SK-N-SH (cell line): ENCODE data around the gene DYRK4. TPM values are rescaled to one million over a fixed set of nuclear protein-coding genes. Genes with fewer than 3 reads are reported as not detected.

ENCODE experiments used
- CTCF ChIA-PET: fragments of 300-600, 350-600 bp; formaldehyde crosslinking; extraction: SDS; loops from one replicate; lab custom pipeline; 2021; lab: Yijun Ruan, JAX
- POLR2A ChIA-PET: fragments of 350-600 bp; sonication (Branson Sonifier 250); formaldehyde crosslinking; extraction: SDS; loops from one replicate; lab custom pipeline; 2020; ENCODE audit warnings: antibody characterized with exemption, inconsistent platforms; lab: Yijun Ruan, JAX
- DNase-seq: peaks from one replicate; pipeline ENCODE4 v3.0.0; 2012
- H2AFZ ChIP-seq: fragments of 200-600 bp; sonication (generic); 2 replicates; pipeline ENCODE4 v1.8.1; 2016; ENCODE audit warnings: antibody characterized with exemption, mild to moderate bottlenecking, low read depth
- H3F3A ChIP-seq: fragments of 200-600 bp; sonication (generic); replicated peaks from 2 replicates; pipeline ENCODE3; 2016; ENCODE audit warnings: antibody characterized with exemption, mild to moderate bottlenecking; ENCODE audit not compliant: insufficient read depth
- H3K27ac ChIP-seq, 2 experiments: fragments of 200-500 bp in 1 of 2; fragments of 200-600 bp in 1 of 2; sonication (Bioruptor generic) in 1 of 2; sonication (generic), shearing (Covaris generic) in 1 of 2; 2 replicates each; pipeline versions ENCODE4 v1.5.1 to v1.6.1; 2014 to 2016; ENCODE audit warnings: low read depth in 2 of 2, inconsistent platforms in 1 of 2, low read length in 1 of 2, mild to moderate bottlenecking in 1 of 2, mixed read lengths in 1 of 2
- H3K27me3 ChIP-seq: fragments of 200-600 bp; sonication (generic), shearing (Covaris generic); 2 replicates; pipeline ENCODE4 v1.6.1; 2016; ENCODE audit warnings: mixed run types; ENCODE audit not compliant: insufficient read depth
- H3K36me3 ChIP-seq, 2 experiments: fragments of 200-500 bp in 1 of 2; fragments of 200-600 bp in 1 of 2; sonication (Bioruptor generic) in 1 of 2; sonication (generic) in 1 of 2; replicated peaks in 1 of 2; 2 replicates each; pipeline versions ENCODE3 to v1.5.1; 2014 to 2016; ENCODE audit warnings: low read length in 1 of 2, mild to moderate bottlenecking in 1 of 2; ENCODE audit not compliant: insufficient read depth in 2 of 2, control insufficient read depth in 1 of 2
- H3K4me1 ChIP-seq, 2 experiments: fragments of 200-500 bp in 1 of 2; fragments of 200-600 bp in 1 of 2; sonication (Bioruptor generic) in 1 of 2; sonication (generic), shearing (Covaris generic) in 1 of 2; 2 replicates each; pipeline versions ENCODE4 v1.5.1 to v1.6.1; 2014 to 2016; ENCODE audit warnings: low read depth in 1 of 2, low read length in 1 of 2, mixed run types in 1 of 2; ENCODE audit not compliant: insufficient read depth in 2 of 2, control insufficient read depth in 1 of 2
- H3K4me2 ChIP-seq: fragments of 200-600 bp; sonication (generic), shearing (Covaris generic); 2 replicates; pipeline ENCODE4 v1.6.1; 2017; ENCODE audit warnings: mixed run types
- H3K4me3 ChIP-seq, 2 experiments: fragments of 200-500 bp in 1 of 2; fragments of 200-600 bp in 1 of 2; sonication (Bioruptor generic) in 1 of 2; sonication (generic), shearing (Covaris generic) in 1 of 2; 2 replicates each; pipeline versions ENCODE4 v1.5.1 to v1.8.1; 2014 to 2016; ENCODE audit warnings: low read depth in 2 of 2, inconsistent platforms in 1 of 2, low read length in 1 of 2, mild to moderate bottlenecking in 1 of 2, mixed read lengths in 1 of 2, moderate library complexity in 1 of 2
- H3K79me2 ChIP-seq: fragments of 200-600 bp; sonication (generic); 2 replicates; pipeline ENCODE4 v1.8.1; 2017; ENCODE audit warnings: mild to moderate bottlenecking; ENCODE audit not compliant: insufficient read depth
- H3K9ac ChIP-seq: fragments of 200-600 bp; sonication (generic); 2 replicates; pipeline ENCODE4 v1.6.1; 2017; ENCODE audit warnings: mixed run types
- H3K9me2 ChIP-seq: fragments of 200-600 bp; sonication (generic); 2 replicates; pipeline ENCODE4 v1.6.1; 2017; ENCODE audit warnings: mixed run types
- H3K9me3 ChIP-seq: fragments of 200-600 bp; sonication (generic); 2 replicates; pipeline ENCODE4 v1.6.1; 2017; ENCODE audit warnings: mixed run types, mild to moderate bottlenecking, moderate library complexity
- H4K20me1 ChIP-seq: fragments of 200-600 bp; sonication (generic); 2 replicates; pipeline ENCODE4 v1.6.1; 2017; ENCODE audit warnings: mild to moderate bottlenecking, mixed run types; ENCODE audit not compliant: insufficient read depth
- CHD2 ChIP-seq: fragments of 150-350 bp; IDR thresholded peaks from 2 replicates; pipeline ENCODE4 v1.6.1; 2018; ENCODE audit warnings: low read length; ENCODE audit not compliant: partially characterized antibody
- EP300 ChIP-seq, 2 experiments: IDR thresholded peaks; 2 replicates each; pipeline versions ENCODE4 v1.4.0 to v1.6.1; 2012; ENCODE audit warnings: borderline replicate concordance in 1 of 2, low read depth in 1 of 2, low read length in 1 of 2
- EZH2phosphoT487 ChIP-seq: fragments of 200-600 bp; sonication (generic); IDR thresholded peaks from 2 replicates; pipeline ENCODE4 v1.6.1; 2017; ENCODE audit warnings: low read depth, mixed run types, mild to moderate bottlenecking, antibody characterized with exemption, moderate library complexity, borderline replicate concordance
- FOXJ3 ChIP-seq: sonication (generic); formaldehyde crosslinking; IDR thresholded peaks from 2 replicates; pipeline ENCODE4 v1.5.1; 2020; ENCODE audit warnings: mild to moderate bottlenecking, missing genetic modification reagents
- FOXM1 ChIP-seq: IDR thresholded peaks from 2 replicates; pipeline ENCODE4 v1.4.0; 2012; ENCODE audit warnings: low read depth, mild to moderate bottlenecking
- GATA2 ChIP-seq: sonication (generic); formaldehyde crosslinking; IDR thresholded peaks from 2 replicates; pipeline ENCODE4 v1.5.0; 2020; ENCODE audit warnings: mild to moderate bottlenecking, missing genetic modification reagents
- NFIC ChIP-seq: IDR thresholded peaks from 2 replicates; pipeline ENCODE4 v1.4.0; 2012; ENCODE audit warnings: borderline replicate concordance
- NRF1 ChIP-seq: IDR thresholded peaks from 2 replicates; pipeline ENCODE4 v1.6.1; 2012; ENCODE audit warnings: low read depth, mild to moderate bottlenecking, low read length
- RAD21 ChIP-seq: IDR thresholded peaks from 2 replicates; pipeline ENCODE4 v1.6.1; 2012; ENCODE audit warnings: mild to moderate bottlenecking, low read length
- RCOR1 ChIP-seq: fragments of 150-350 bp; IDR thresholded peaks from 2 replicates; pipeline ENCODE4 v1.6.1; 2017; ENCODE audit warnings: antibody characterized with exemption, low read length
- RFX5 ChIP-seq: IDR thresholded peaks from 2 replicates; pipeline ENCODE4 v1.6.1; 2012; ENCODE audit warnings: mild to moderate bottlenecking, improper control_type of control experiment, low read length
- RXRA ChIP-seq: IDR thresholded peaks from 2 replicates; pipeline ENCODE4 v1.4.0; 2012; ENCODE audit warnings: low read depth, mild to moderate bottlenecking, borderline replicate concordance
- TAF1 ChIP-seq: IDR thresholded peaks from 2 replicates; pipeline ENCODE4 v1.6.1; 2012; ENCODE audit warnings: low read depth, mild to moderate bottlenecking, low read length, moderate library complexity, borderline replicate concordance
- TEAD4 ChIP-seq: IDR thresholded peaks from 2 replicates; pipeline ENCODE4 v1.4.0; 2012; ENCODE audit warnings: mild to moderate bottlenecking, borderline replicate concordance; ENCODE audit not compliant: insufficient read depth
- YY1 ChIP-seq: IDR thresholded peaks from 2 replicates; pipeline ENCODE4 v1.4.0; 2012; ENCODE audit warnings: low read depth, mild to moderate bottlenecking
- WGBS: methylation state at CpG from one replicate; pipeline ENCODE4 v1.1.6; 2017; ENCODE audit warnings: low lambda C conversion rate; 5-methylcytosine and 5-hydroxymethylcytosine counted together
- polyA plus RNA-seq, 3 experiments: library from polyadenylated mRNA; depleted of rRNA; stranded (reverse); fragments of >200 nt; gene quantifications; 2 replicates each; pipeline ENCODE4 v1.2.3, GENCODE V29; 2012
- TF ChIP-seq, protein P1 (sequence below): IDR thresholded peaks from 2 replicates; pipeline ENCODE4 v1.4.0; 2012; ENCODE audit warnings: low read depth, borderline replicate concordance
- TF ChIP-seq, protein P2 (sequence below): IDR thresholded peaks from 2 replicates; pipeline ENCODE4 v1.4.0; 2012; ENCODE audit warnings: low read depth, borderline replicate concordance
- TF ChIP-seq, protein P3 (sequence below): IDR thresholded peaks from 2 replicates; pipeline ENCODE4 v1.4.0; 2012; ENCODE audit warnings: low read depth
- TF ChIP-seq, protein P4 (sequence below): fragments of 150-350 bp; IDR thresholded peaks from 2 replicates; pipeline ENCODE4 v1.6.1; 2017; ENCODE audit warnings: antibody characterized with exemption, low read length, low read depth, borderline replicate concordance

The DYRK4 gene
- polyA plus RNA-seq, 1 of the 3 experiments (the other 2 are of a cell fraction) = 38.6 TPM

DNA sequence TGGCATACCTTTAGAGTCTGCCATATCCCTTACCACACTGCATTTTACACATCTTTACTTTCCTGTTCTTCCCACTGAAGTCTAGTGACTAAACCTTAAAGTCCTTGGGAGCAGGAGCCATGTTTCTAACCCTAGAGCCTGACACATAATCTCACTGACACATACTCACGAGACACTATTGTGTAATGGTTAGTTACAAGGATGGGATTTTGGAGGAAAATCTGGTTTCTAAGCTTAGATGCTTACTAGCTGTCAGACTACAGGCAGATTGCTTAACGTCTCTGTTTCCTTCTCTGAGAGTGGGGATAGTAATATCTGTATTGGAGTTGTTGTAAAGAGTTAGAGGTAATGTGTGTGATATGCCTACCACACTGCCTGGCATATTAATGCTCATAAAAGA, 6.2 kb upstream of the DYRK4 start:
- CTCF ChIA-PET = no interaction called here
- POLR2A ChIA-PET = no interaction called here
- 76% methylated on average over 2 of the region's 2 CpGs for WGBS
- TF ChIP-seq, protein P1, sequence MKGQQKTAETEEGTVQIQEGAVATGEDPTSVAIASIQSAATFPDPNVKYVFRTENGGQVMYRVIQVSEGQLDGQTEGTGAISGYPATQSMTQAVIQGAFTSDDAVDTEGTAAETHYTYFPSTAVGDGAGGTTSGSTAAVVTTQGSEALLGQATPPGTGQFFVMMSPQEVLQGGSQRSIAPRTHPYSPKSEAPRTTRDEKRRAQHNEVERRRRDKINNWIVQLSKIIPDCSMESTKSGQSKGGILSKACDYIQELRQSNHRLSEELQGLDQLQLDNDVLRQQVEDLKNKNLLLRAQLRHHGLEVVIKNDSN = no peak
- TF ChIP-seq, protein P2, sequence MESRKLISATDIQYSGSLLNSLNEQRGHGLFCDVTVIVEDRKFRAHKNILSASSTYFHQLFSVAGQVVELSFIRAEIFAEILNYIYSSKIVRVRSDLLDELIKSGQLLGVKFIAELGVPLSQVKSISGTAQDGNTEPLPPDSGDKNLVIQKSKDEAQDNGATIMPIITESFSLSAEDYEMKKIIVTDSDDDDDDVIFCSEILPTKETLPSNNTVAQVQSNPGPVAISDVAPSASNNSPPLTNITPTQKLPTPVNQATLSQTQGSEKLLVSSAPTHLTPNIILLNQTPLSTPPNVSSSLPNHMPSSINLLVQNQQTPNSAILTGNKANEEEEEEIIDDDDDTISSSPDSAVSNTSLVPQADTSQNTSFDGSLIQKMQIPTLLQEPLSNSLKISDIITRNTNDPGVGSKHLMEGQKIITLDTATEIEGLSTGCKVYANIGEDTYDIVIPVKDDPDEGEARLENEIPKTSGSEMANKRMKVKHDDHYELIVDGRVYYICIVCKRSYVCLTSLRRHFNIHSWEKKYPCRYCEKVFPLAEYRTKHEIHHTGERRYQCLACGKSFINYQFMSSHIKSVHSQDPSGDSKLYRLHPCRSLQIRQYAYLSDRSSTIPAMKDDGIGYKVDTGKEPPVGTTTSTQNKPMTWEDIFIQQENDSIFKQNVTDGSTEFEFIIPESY = no peak
- TF ChIP-seq, protein P3, sequence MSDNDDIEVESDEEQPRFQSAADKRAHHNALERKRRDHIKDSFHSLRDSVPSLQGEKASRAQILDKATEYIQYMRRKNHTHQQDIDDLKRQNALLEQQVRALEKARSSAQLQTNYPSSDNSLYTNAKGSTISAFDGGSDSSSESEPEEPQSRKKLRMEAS = no peak
- TF ChIP-seq RFX5 (no peak), TAF1 (no peak), RAD21 (no peak), GATA2 (CRISPR knock-in tag) (no peak), CHD2 (no peak)
- TF ChIP-seq, all 33 proteins: peak for 0
- H4K20me1 ChIP-seq = no peaks in the 10 kb centered on the region
- H3K4me2 ChIP-seq = no peak overlapping the region
- H3K27me3 ChIP-seq = no peaks in the 10 kb centered on the region
- H2AFZ ChIP-seq = no peak overlapping the region
- H3K27ac ChIP-seq = no peak overlapping the region
- no peaks in the 10 kb centered on the region for H3K4me1 ChIP-seq
- H3K9ac ChIP-seq = no peak overlapping the region
- H3K79me2 ChIP-seq = no peaks in the 10 kb centered on the region
- H3K9me3 ChIP-seq = no peaks in the 10 kb centered on the region
- no peak for DNase-seq
- H3K4me3 ChIP-seq = no peak overlapping the region
- peaks cover 4 to 36% of the 10 kb centered on the region in 2 experiments for H3K36me3 ChIP-seq
- H3F3A ChIP-seq = no peaks in the 10 kb centered on the region
- H3K9me2 ChIP-seq = no peaks in the 10 kb centered on the region

DNA sequence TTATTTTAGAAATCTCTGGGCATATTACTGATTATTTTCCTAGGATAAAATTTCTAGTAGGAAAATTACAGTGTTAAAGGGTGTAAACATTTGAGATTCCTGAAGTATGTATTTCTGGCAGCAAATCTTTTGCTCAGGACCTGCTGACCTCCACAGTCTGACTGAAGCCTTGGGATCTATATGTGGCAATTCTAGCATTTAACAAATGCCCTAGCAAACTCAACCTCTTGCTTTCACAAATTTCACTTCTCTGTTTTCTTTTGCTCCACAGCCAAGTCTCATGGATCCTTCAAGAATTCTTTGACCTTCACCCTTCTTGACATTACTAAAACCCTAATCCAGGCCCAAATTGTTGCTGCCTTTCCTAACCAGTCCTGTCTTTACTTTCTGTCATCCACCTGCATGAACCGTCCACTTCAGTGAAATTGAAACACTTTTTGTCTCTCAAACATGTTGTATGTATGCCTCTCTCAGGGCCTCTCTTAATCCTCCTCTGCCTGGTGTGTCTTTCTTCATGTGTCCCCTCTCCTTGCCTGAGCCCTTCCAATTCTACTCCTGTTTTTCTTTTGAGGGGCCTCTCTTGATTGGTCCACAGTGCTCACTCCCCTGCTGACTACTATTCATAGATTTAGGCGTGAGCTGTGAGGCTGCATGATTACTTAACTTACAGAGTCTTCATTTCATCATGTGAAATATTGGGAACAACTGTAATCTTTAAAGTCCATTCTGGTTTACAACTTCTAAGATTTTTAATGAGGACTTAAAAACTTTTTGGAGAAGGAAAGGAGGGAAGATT, 5.1 kb upstream of the DYRK4 start:
- Histone ChIP-seq H3K27me3 (no peaks in the 10 kb centered on the region), H3K9ac (no peak overlapping the region), H4K20me1 (no peaks in the 10 kb centered on the region), H2AFZ (no peak overlapping the region), H3K4me3 (no peak overlapping the region), H3K36me3 (peaks cover 4 to 32% of the 10 kb centered on the region in 2 experiments), H3K4me2 (no peak overlapping the region), H3K4me1 (no peaks in the 10 kb centered on the region; a peak in 1 of 4 replicates), H3K9me3 (no peaks in the 10 kb centered on the region), H3K27ac (no peak overlapping the region), H3F3A (no peaks in the 10 kb centered on the region), H3K9me2 (no peaks in the 10 kb centered on the region), H3K79me2 (no peaks in the 10 kb centered on the region)
- 98% methylated on average over 2 of the region's 2 CpGs for WGBS
- ChIA-PET CTCF (no interaction called here), POLR2A (no interaction called here)
- no peak for DNase-seq
- TF ChIP-seq FOXJ3 (CRISPR knock-in tag) = no peak
- TF ChIP-seq, protein P4, sequence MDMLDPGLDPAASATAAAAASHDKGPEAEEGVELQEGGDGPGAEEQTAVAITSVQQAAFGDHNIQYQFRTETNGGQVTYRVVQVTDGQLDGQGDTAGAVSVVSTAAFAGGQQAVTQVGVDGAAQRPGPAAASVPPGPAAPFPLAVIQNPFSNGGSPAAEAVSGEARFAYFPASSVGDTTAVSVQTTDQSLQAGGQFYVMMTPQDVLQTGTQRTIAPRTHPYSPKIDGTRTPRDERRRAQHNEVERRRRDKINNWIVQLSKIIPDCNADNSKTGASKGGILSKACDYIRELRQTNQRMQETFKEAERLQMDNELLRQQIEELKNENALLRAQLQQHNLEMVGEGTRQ = no peak
- TF ChIP-seq, protein P1 = no peak
- TF ChIP-seq FOXM1 = no peak
- no peak for TF ChIP-seq EZH2phosphoT487
- no peak for TF ChIP-seq GATA2 (CRISPR knock-in tag)
- no peak for TF ChIP-seq TAF1
- TF ChIP-seq TEAD4 = no peak
- TF ChIP-seq RXRA = no peak
- TF ChIP-seq RAD21 = no peak
- no peak for TF ChIP-seq EP300 (IDR thresholded peaks at IDR 0.05; ENCODE audit: borderline replicate concordance in 1 of 2, low read depth in 1 of 2, low read length in 1 of 2)
- no peak for TF ChIP-seq NRF1
- no peak for TF ChIP-seq RCOR1
- no peak for TF ChIP-seq NFIC
- TF ChIP-seq YY1 = no peak
